ENCODE results near the gene NFIB.

The NFIB gene

DNA sequence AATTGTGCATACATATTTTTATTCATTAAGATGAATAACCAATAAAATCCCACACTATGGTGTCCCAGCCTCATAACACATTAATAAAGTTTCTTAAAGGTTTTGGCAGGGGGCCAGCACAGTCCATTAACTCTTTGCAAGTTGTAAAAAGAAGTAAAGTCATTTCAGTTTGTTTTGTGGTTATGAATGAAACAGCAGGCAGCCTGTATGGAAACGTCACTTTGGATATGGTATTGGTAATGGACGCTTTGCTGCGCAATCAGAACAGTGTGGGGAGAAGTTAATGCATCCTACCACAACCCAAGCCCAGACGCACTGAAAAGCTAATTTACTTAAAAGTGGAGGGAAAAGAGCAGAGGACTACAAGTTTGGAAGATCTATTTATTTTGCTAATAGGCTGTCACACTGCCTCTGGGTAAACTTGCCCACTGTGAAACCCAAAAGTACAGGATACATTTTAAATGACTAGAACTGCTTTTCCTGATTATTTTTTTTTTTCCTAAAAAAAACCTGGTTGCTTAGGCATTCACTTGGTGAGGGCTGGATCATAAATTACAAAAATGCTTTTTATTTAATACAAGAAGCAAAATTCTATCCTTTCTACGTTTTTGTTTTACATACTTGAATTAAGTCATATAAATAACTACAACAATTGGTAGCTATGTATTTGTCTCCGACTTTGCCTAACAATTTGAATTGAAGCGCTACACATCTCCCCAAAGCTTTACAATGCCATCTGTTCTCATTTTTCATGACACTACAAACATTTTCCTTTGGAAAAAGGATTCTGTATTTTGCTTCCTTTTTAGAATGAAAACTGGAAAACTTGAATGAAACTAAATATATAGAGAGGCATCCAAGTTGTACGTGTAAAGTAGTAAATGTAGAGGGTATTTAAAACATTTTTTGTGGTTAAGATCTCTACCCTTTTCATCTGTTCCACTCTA is 104.3 kb downstream of the NFIB start:
- DNase-seq: no peak

DNA sequence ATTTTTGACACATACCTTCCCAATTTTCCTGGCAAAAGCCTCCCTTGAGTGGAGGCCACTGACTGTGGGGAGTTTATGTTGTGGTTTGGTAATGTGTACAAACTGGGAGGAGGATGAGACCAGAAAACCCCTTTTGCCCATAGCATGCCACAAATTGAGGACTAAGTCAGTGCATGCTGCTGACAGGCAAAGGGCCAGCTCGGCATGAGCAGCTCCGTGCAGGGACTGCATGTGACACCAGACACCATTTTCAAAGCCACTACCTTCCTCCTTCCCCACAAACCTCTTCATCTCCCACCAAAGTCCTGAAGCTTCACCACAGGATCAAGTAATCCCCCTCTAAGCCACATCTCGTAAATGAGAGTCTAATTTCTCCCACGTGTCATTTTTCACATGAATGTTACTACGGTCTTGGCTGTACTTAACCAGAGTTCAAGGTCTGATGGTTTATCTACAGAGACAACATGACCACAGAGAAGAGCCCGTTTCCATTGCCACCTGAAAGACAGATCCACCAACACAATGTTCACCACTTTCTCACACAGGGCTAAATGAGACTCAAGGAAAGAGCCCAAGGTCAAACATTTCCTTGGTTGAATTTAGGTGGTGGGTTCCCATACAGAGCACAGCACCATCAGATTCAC is 106.5 kb downstream of the NFIB start:
- no peak for DNase-seq

GRCh38 chr9:14205463-14205862 is 108.5 kb downstream of the NFIB start:
- no peak for DNase-seq

DNA sequence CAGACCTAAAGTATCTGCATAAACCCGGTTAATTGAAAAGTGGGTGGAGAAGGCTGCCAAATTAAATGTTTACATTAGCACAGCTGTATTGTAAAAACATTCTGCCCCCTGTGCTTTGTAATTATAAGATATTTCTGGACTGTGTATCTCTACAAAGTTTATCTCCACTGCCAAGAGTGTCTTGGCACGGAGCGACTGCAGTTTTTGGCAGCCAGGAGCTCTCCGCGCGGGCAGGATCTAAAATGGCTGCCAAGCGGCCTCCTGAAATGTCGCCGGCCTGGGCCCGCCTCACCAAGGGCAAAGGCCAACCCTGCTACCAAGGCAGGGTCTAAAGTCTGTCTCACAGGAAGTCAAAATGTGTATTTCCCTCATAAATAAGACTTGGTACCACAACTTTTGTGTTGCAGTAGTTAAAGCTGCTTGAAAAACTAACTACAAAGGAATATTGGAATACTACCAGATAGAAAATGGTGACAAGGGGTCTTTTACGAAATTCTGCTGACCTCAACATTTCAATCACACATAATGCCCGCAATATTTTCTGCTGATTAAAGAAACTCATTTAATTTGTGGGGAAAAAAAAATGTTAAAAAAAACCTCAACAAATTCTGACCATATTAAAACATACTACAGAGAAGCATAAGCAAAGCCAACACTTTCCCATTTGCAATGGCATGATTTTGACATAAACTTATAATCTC is 110.4 kb downstream of the NFIB start:
- DNase-seq: no peak

GRCh38 chr9:14198841-14199455 is 115.0 kb downstream of the NFIB start:
- no peak for DNase-seq

- no peak for DNase-seq
Measured at GRCh38 chr9:14198047-14198840, 115.7 kb downstream of the NFIB start.

GRCh38 chr9:14197325-14197858 is 116.5 kb downstream of the NFIB start:
- no peak for DNase-seq

- no peak for DNase-seq
Measured at GRCh38 chr9:14193328-14193990, 120.5 kb downstream of the NFIB start.

DNA sequence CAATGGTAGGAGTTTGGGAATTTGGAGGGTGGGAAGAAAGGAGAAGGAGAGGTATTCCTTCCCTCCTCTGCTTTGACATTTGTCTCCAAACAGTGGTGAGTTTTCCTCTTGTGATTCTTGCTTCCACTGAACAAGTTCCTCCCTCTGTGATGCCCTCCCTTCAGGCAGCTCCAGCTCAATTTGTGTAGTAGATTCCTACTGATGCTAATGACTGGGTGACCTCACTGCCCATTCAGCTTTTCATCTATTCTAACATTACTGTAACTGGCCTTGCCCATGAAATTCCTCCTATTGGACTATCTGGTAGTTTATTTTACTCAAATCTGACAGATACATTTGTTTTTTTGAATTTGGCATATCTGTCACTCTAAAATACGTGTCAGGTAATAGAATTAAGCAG is 121.4 kb downstream of the NFIB start:
- DNase-seq: no peak

DNA sequence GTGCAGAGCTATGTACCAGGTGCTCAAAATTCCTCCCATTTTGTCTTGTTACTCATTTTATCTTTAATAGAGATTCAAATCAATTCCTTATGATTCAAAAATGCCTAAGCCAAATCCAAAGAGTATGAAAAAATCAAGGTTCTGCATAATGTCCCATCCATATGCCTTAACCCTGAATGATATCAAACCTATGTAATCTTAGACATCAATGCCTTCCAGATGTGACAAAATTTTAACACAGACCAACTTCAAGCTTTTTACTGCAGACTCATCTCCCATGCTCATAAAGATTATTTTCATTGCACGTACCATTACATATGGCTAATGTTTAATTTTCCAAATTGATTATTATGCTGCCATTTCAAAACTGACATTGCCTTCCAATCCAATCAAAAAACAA is 122.4 kb downstream of the NFIB start:
- DNase-seq: no peak

DNA sequence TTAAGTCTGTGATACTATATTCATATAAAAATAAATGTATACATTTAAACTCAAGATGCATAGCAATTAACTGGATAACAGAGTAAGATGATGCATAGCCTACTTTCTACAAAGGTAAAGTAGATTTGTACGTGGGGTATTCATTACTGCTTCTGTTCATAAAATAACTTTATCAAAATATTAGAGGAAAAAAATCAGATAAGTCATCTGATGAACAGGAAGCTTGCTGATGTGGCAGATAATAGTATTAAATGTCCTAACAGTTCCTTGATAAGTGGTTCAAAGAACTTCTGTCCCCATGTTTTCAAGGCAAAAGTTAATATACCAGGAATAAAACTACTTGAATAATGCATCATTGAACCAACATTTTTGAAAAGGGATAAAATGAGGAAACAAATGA is 123.7 kb downstream of the NFIB start:
- no peak for DNase-seq

GRCh38 chr9:14189578-14189977 is 124.4 kb downstream of the NFIB start:
- DNase-seq: no peak

DNA sequence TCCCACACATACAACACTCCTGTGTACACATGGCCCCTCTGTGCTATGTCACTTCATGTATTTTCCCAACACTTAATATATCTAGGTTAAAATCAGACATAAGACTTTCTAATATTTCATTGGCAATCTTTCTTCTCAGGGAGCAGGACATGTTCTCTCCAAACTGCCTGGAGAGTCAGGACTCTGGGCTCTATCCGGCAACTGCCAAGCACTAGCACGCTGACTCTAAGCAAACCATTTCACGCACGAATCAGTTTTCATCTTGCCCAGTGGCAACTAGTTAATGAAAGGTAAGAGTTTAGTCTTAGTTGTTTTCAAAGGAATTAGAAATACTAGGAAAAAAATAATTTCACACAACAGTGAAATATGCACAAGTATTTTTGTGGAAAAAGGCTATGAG is 124.8 kb downstream of the NFIB start:
- no peak for DNase-seq

DNA sequence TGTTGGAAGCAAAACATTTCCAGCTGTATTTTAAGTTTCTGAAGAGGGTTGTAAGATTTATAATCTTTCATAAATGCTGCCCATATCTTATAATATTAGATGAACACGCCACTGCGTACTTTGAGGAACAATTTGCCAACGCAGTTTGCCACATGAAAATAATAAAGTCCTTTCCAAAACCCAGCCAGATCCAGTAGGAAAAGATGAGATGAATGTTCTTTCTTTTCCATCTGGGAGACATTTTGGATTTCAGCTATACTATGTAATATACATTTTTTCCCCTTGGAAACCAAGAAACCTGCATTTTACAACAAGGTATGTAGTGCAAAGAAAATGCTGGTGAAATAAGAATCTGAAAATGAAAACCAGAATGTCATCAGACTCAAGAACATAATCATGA is 125.4 kb downstream of the NFIB start:
- no peak for DNase-seq

GRCh38 chr9:14188011-14188410 is 125.9 kb downstream of the NFIB start:
- no peak for DNase-seq

GRCh38 chr9:14186096-14186495 is 127.8 kb downstream of the NFIB start:
- DNase-seq: no peak

DNA sequence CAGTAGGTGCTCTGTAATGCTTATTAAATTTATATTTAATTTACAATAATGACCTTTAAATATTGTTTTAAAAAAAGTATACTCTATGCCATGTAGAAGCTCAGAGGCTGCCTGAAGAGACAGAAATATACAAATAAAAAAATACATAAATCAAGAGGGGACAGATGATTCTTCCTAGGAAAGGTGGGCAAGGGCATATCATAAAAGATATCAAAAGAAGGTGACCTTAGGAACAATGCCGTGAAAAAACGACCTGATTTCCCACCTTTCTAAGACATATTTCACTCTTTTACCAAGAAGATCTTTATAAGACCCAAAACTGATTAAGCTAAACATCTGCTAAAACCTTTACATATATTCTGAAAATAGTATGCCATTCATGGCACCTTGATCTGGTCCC is 128.9 kb downstream of the NFIB start:
- no peak for DNase-seq

GRCh38 chr9:14183001-14183400 is 130.9 kb downstream of the NFIB start:
- no peak for DNase-seq

GRCh38 chr9:14180960-14181537 is 132.9 kb downstream of the NFIB start:
- no peak for DNase-seq

- DNase-seq: no peak
Measured at GRCh38 chr9:14180093-14180959, 133.6 kb downstream of the NFIB start.

Measured in activated T-cell treated with anti-CD3 and anti-CD28 coated beads for 4 hours (primary cell).